ENCODE data around the gene NDST1. TPM values are rescaled to one million over a fixed set of nuclear protein-coding genes. Genes with fewer than 3 reads are reported as not detected.

Gene NDST1
- total and polyA plus RNA-seq, 10 donors, result 6.1 to 360 (median 223) TPM

DNA sequence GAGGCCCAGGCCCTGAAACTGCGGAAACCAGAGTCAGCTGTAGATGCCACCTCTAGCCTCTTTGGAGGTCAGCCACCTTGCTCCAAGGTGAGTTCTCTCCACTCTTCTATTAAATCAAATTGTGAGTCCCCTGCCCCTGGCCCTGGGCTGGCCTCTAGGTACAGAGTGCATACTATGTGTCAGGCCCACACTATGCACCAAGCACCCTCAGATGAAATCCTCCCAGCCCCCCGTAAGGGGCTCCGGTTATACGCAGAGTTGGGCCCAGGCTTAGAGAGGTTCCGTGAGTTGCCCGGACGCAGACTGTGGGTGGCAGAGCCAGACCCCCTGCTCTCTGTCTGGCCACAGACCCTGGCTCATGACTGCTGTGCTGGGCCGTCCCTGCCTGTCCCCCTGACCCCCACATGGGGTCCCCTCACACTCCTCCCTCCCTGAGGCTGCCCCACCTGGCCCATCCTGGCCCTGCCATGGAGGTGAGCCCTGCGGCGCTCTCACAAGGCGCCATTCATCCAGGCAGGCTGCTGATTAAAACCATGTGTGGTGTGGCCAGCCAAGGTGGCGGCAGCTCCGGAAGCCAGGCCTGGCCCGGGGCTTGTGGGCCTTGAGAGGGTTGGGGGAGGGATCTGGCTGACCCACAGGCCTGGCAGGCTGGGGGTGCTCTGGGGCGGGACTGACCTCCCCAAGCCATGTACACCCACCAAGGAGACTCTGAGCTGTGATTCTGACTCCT is 67.1 kb downstream of the NDST1 start:
- H3K36me3 ChIP-seq, result no peaks in the 10 kb centered on the region
- H3K9me3 ChIP-seq, result no peaks in the 10 kb centered on the region
- TF ChIP-seq POLR2AphosphoS5 (IDR thresholded peaks at IDR 0.05) (no peak), POLR2A (IDR thresholded peaks at IDR 0.05) (no peak)
- TF ChIP-seq, protein P1, sequence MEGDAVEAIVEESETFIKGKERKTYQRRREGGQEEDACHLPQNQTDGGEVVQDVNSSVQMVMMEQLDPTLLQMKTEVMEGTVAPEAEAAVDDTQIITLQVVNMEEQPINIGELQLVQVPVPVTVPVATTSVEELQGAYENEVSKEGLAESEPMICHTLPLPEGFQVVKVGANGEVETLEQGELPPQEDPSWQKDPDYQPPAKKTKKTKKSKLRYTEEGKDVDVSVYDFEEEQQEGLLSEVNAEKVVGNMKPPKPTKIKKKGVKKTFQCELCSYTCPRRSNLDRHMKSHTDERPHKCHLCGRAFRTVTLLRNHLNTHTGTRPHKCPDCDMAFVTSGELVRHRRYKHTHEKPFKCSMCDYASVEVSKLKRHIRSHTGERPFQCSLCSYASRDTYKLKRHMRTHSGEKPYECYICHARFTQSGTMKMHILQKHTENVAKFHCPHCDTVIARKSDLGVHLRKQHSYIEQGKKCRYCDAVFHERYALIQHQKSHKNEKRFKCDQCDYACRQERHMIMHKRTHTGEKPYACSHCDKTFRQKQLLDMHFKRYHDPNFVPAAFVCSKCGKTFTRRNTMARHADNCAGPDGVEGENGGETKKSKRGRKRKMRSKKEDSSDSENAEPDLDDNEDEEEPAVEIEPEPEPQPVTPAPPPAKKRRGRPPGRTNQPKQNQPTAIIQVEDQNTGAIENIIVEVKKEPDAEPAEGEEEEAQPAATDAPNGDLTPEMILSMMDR (IDR thresholded peaks at IDR 0.05 in 8 of 11, conservative IDR thresholded peaks at IDR 0.05 in 3 of 11), result no peak
- no peak for DNase-seq
- H3K4me3 ChIP-seq, result no peak overlapping the region
- H3K4me1 ChIP-seq, result peaks cover 0 to 6% (median 0%) of the 10 kb centered on the region in 6 donors
- H3K27ac ChIP-seq, result no peak overlapping the region
- intact Hi-C loops (cut with DNase I; ENCODE audit: low total_unique reads), result no loop called here
- H3K27me3 ChIP-seq (replicated peaks in 1 of 7), result peaks cover 0 to 6% (median 0%) of the 10 kb centered on the region in 7 donors
- WGBS, 5 donors, result 89 to 95% (median 92%) methylated on average over 9 to 15 of the region's 15 CpGs

DNA sequence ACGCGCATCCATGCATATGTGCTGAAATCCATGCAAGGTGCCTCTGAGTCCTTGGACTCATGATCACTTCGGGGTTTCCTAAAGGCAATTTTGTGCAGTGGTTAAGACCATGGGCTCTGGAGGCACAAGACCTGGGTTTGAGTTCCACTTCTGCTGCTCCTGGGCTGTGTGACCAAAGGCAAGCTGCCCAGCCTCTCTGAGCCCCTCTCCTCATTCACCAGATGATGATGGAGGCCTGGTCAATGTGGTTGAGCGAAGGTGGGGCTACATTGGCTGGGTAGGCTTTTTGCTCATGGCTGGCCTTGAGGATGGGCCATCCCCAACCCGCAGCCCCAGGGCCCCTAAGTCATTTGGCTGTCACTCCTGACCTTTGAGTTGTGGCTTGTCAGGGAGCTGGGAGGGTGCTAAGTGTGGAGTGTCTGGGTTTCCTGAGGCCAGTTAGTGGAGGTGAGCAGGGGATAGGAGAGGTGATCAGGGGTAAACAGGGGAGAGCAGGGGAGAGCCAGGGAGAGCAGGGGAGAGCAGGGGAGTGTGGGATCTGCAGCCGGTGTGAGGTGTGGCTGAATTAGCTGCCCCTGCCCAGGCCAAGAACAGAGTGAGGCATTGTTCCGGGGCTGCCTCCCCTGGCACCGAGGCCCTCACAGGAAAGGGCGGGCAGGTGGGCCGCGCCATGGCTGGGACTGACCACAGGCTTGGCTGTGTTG is 68.0 kb downstream of the NDST1 start:
- 77 to 93% (median 90%) methylated on average over 11 of the region's 11 CpGs for WGBS, 5 donors
- Histone ChIP-seq H3K27ac (no peak overlapping the region), H3K4me1 (no peaks in the 10 kb centered on the region), H3K36me3 (no peaks in the 10 kb centered on the region), H3K4me3 (no peak overlapping the region), H3K27me3 (replicated peaks in 1 of 7) (peaks cover 0 to 6% (median 0%) of the 10 kb centered on the region in 7 donors), H3K9me3 (no peaks in the 10 kb centered on the region)
- no peak for DNase-seq
- no peak for TF ChIP-seq POLR2A (IDR thresholded peaks at IDR 0.05)
- TF ChIP-seq, protein P1 (IDR thresholded peaks at IDR 0.05 in 8 of 11, conservative IDR thresholded peaks at IDR 0.05 in 3 of 11), result no peak
- TF ChIP-seq POLR2AphosphoS5 (IDR thresholded peaks at IDR 0.05), result no peak
- intact Hi-C loops (cut with DNase I; ENCODE audit: low total_unique reads), result no loop called here

DNA sequence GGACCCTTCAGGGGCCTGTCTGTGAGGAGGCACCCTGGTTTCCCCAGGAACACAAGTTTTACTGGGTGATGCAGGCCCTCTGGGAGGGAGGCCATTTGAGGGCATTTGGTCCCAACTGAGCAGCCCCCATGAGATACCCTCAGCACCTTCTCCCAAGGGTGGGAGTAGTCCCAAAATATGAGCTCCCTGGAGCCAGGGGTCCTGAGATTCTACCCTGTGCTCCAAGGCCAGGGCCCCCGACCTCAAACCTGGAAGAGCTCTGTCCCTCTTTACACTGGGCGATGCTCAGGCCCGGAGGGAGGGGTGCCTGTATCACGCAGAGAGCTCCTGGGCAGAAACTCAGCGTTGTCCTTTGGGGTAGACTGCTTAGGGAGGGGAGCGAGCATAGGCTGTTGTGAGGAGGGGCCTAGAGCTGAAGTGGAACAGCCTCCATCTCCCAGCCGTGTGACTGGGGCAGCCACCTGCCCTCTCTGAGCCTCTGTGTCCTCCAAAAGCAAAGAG is 68.6 kb downstream of the NDST1 start:
- Histone ChIP-seq H3K27me3 (replicated peaks in 1 of 7) (peaks cover 0 to 6% (median 0%) of the 10 kb centered on the region in 7 donors), H3K27ac (no peak overlapping the region), H3K4me3 (no peak overlapping the region), H3K4me1 (no peaks in the 10 kb centered on the region), H3K36me3 (no peaks in the 10 kb centered on the region), H3K9me3 (no peaks in the 10 kb centered on the region)
- no peak for DNase-seq
- WGBS, 5 donors, result 91 to 98% (median 95%) methylated on average over 6 to 7 of the region's 7 CpGs
- TF ChIP-seq, protein P1 (IDR thresholded peaks at IDR 0.05 in 8 of 11, conservative IDR thresholded peaks at IDR 0.05 in 3 of 11), result no peak
- TF ChIP-seq POLR2A (IDR thresholded peaks at IDR 0.05), result no peak
- no peak for TF ChIP-seq POLR2AphosphoS5 (IDR thresholded peaks at IDR 0.05)
- intact Hi-C loops (cut with DNase I; ENCODE audit: low total_unique reads), result no loop called here

All from spleen (tissue), 11 donors.